ENCODE results near the gene FIG4. TPM values are rescaled to one million over a fixed set of nuclear protein-coding genes. Genes with fewer than 3 reads are reported as not detected.

Gene FIG4
- total RNA-seq, 1 donor = 27.1 TPM

DNA sequence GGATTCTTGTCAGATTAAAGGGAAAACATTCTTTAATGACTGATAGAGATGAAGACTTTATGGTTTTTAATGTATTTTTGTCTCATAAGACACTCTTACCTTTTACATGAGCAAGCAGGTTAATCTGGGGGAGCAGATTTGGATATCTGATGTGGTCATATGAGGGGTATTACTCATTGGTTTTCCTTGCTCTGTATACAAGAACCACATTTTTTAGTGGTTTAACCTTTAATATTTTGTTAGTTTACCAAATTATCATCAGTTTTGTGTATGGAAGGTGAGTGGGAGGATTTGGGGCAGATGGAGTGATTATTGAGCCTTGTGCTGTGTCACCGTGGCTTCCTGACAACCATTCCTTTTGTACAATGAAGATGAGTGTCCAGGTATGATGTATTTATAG, 112.9 kb downstream of the FIG4 start:
- Histone ChIP-seq H3K4me2 (ENCODE audit: insufficient read depth, low read length) (no peak overlapping the region), H2AFZ (ENCODE audit: low read length) (no peak overlapping the region), H3K27me3 (ENCODE audit: insufficient read depth, low read length) (no peaks in the 10 kb centered on the region), H3K79me2 (ENCODE audit: insufficient read depth, low read length) (no peaks in the 10 kb centered on the region), H3K27ac (ENCODE audit: low read depth, low read length) (no peak overlapping the region), H4K20me1 (ENCODE audit: insufficient read depth, low read length) (no peaks in the 10 kb centered on the region), H3K36me3 (ENCODE audit: insufficient read depth, low read length) (no peaks in the 10 kb centered on the region), H3K9me3 (ENCODE audit: low read depth, low read length) (no peaks in the 10 kb centered on the region), H3K4me1 (ENCODE audit: insufficient read depth, low read length) (no peaks in the 10 kb centered on the region), H3K4me3 (ENCODE audit: insufficient read depth, low read length) (no peak overlapping the region)
- no peak for DNase-seq (ENCODE audit: insufficient read length, low spot score, missing footprints)
- no peak for TF ChIP-seq CTCF (IDR thresholded peaks at IDR 0.05; ENCODE audit: extremely low read depth, low read depth, low read length)

- Histone ChIP-seq H3K4me2 (ENCODE audit: insufficient read depth, low read length) (no peak overlapping the region), H3K79me2 (ENCODE audit: insufficient read depth, low read length) (no peaks in the 10 kb centered on the region), H3K36me3 (ENCODE audit: insufficient read depth, low read length) (no peaks in the 10 kb centered on the region), H3K27ac (ENCODE audit: low read depth, low read length) (no peak overlapping the region), H4K20me1 (ENCODE audit: insufficient read depth, low read length) (no peaks in the 10 kb centered on the region), H3K4me1 (ENCODE audit: insufficient read depth, low read length) (no peaks in the 10 kb centered on the region), H3K4me3 (ENCODE audit: insufficient read depth, low read length) (no peak overlapping the region), H3K9me3 (ENCODE audit: low read depth, low read length) (no peaks in the 10 kb centered on the region), H3K27me3 (ENCODE audit: insufficient read depth, low read length) (no peaks in the 10 kb centered on the region), H2AFZ (ENCODE audit: low read length) (no peak overlapping the region)
- no peak for TF ChIP-seq CTCF (IDR thresholded peaks at IDR 0.05; ENCODE audit: extremely low read depth, low read depth, low read length)
- DNase-seq (ENCODE audit: insufficient read length, low spot score, missing footprints) = no peak
These were observed 116.8 kb downstream of the FIG4 start for GRCh38 chr6:109807881-109808280.

GRCh38 chr6:109808837-109809236, 117.7 kb downstream of the FIG4 start:
- H3K27ac ChIP-seq (ENCODE audit: low read depth, low read length) = no peak overlapping the region
- no peak for TF ChIP-seq CTCF (IDR thresholded peaks at IDR 0.05; ENCODE audit: extremely low read depth, low read depth, low read length)
- H2AFZ ChIP-seq (ENCODE audit: low read length) = no peak overlapping the region
- no peaks in the 10 kb centered on the region for H3K36me3 ChIP-seq (ENCODE audit: insufficient read depth, low read length)
- no peaks in the 10 kb centered on the region for H3K9me3 ChIP-seq (ENCODE audit: low read depth, low read length)
- no peaks in the 10 kb centered on the region for H3K4me1 ChIP-seq (ENCODE audit: insufficient read depth, low read length)
- no peaks in the 10 kb centered on the region for H4K20me1 ChIP-seq (ENCODE audit: insufficient read depth, low read length)
- DNase-seq (ENCODE audit: insufficient read length, low spot score, missing footprints) = no peak
- H3K27me3 ChIP-seq (ENCODE audit: insufficient read depth, low read length) = no peaks in the 10 kb centered on the region
- no peak overlapping the region for H3K4me3 ChIP-seq (ENCODE audit: insufficient read depth, low read length)
- H3K79me2 ChIP-seq (ENCODE audit: insufficient read depth, low read length) = no peaks in the 10 kb centered on the region
- no peak overlapping the region for H3K4me2 ChIP-seq (ENCODE audit: insufficient read depth, low read length)

GRCh38 chr6:109815054-109815453, 124.0 kb downstream of the FIG4 start:
- DNase-seq (ENCODE audit: insufficient read length, low spot score, missing footprints) = no peak
- no peaks in the 10 kb centered on the region for H3K4me1 ChIP-seq (ENCODE audit: insufficient read depth, low read length)
- H3K27ac ChIP-seq (ENCODE audit: low read depth, low read length) = no peak overlapping the region
- no peak overlapping the region for H3K4me3 ChIP-seq (ENCODE audit: insufficient read depth, low read length)
- no peak overlapping the region for H3K4me2 ChIP-seq (ENCODE audit: insufficient read depth, low read length)
- no peaks in the 10 kb centered on the region for H3K79me2 ChIP-seq (ENCODE audit: insufficient read depth, low read length)
- H3K36me3 ChIP-seq (ENCODE audit: insufficient read depth, low read length) = no peaks in the 10 kb centered on the region
- H2AFZ ChIP-seq (ENCODE audit: low read length) = no peak overlapping the region
- H4K20me1 ChIP-seq (ENCODE audit: insufficient read depth, low read length) = no peaks in the 10 kb centered on the region
- no peaks in the 10 kb centered on the region for H3K27me3 ChIP-seq (ENCODE audit: insufficient read depth, low read length)
- no peak for TF ChIP-seq CTCF (IDR thresholded peaks at IDR 0.05; ENCODE audit: extremely low read depth, low read depth, low read length)
- H3K9me3 ChIP-seq (ENCODE audit: low read depth, low read length) = no peaks in the 10 kb centered on the region
